Neural cell (in vitro differentiated cells): ENCODE measurements around the gene AP3B2. TPM values are rescaled to one million over a fixed set of nuclear protein-coding genes. Genes with fewer than 3 reads are reported as not detected.

ENCODE experiments used
- H2AFZ ChIP-seq: fragments of 200-600, 300-800 bp; sonication (generic), shearing (Covaris generic); 2 replicates; pipeline ENCODE4 v1.6.0; 2014; ENCODE audit warnings: low read depth, mild to moderate bottlenecking, antibody characterized with exemption, low read length, moderate library complexity
- H3F3A ChIP-seq: fragments of 200-600 bp; shearing (Covaris generic); 2 replicates; pipeline ENCODE4 v1.6.1; 2016; ENCODE audit warnings: mild to moderate bottlenecking, moderate library complexity, mixed read lengths, antibody characterized with exemption, low read length; ENCODE audit not compliant: insufficient read depth, poor library complexity, severe bottlenecking
- H3K27ac ChIP-seq: fragments of 200-600, 300-800 bp; sonication (generic), shearing (Covaris generic); 2 replicates; pipeline ENCODE4 v1.5.1; 2014; ENCODE audit warnings: mild to moderate bottlenecking, low read length, moderate library complexity
- H3K27me3 ChIP-seq: fragments of 300-800, 200-600 bp; sonication (generic), shearing (Covaris generic); 2 replicates; pipeline ENCODE4 v1.6.0; 2014; ENCODE audit warnings: mild to moderate bottlenecking, low read depth, low read length, moderate library complexity; ENCODE audit not compliant: insufficient read depth
- H3K36me3 ChIP-seq: fragments of 300-800, 200-600 bp; sonication (generic), shearing (Covaris generic); 2 replicates; pipeline ENCODE4 v1.5.1; 2014; ENCODE audit warnings: mild to moderate bottlenecking, antibody characterized with exemption, low read length, moderate library complexity; ENCODE audit not compliant: insufficient read depth
- H3K4me2 ChIP-seq: fragments of 300-800, 200-600 bp; sonication (generic), shearing (Covaris generic); 2 replicates; pipeline ENCODE4 v1.6.0; 2014; ENCODE audit warnings: mild to moderate bottlenecking, low read length
- H3K4me3 ChIP-seq: fragments of 300-800, 200-600 bp; sonication (generic), shearing (Covaris generic); 2 replicates; pipeline ENCODE4 v1.5.1; 2014; ENCODE audit warnings: mild to moderate bottlenecking, low read length, moderate library complexity
- H3K79me2 ChIP-seq: fragments of 200-600 bp; shearing (Covaris generic); replicated peaks from 2 replicates; pipeline ENCODE4 v1.6.0; 2014; ENCODE audit warnings: mild to moderate bottlenecking, low read length, moderate library complexity; ENCODE audit not compliant: insufficient read depth
- H3K9ac ChIP-seq: fragments of 300-800, 200-600 bp; sonication (generic), shearing (Covaris generic); 2 replicates; pipeline ENCODE4 v1.6.1; 2016; ENCODE audit warnings: mild to moderate bottlenecking, low read length, mixed read lengths
- H3K9me2 ChIP-seq: fragments of 200-600 bp; shearing (Covaris generic); 2 replicates; pipeline ENCODE4 v1.6.1; 2016; ENCODE audit warnings: mild to moderate bottlenecking, low read length, mixed read lengths; ENCODE audit not compliant: insufficient read depth
- H3K9me3 ChIP-seq: fragments of 200-600, 300-800 bp; sonication (generic), shearing (Covaris generic); 2 replicates; pipeline ENCODE4 v1.6.1; 2016; ENCODE audit warnings: mild to moderate bottlenecking, mixed run types, low read length, moderate library complexity, mixed read lengths
- H4K20me1 ChIP-seq: fragments of 200-600 bp; shearing (Covaris generic); 2 replicates; pipeline ENCODE4 v1.6.1; 2016; ENCODE audit warnings: mild to moderate bottlenecking, mixed run types; ENCODE audit not compliant: insufficient read depth
- CTCF ChIP-seq: fragments of 450-650 bp; IDR thresholded peaks from 2 replicates; pipeline ENCODE4 v1.5.1; 2014; ENCODE audit warnings: antibody characterized with exemption, mild to moderate bottlenecking, moderate library complexity; ENCODE audit not compliant: poor library complexity, severe bottlenecking
- EP300 ChIP-seq: fragments of 450-650 bp; conservative IDR thresholded peaks from 2 replicates; pipeline ENCODE4 v1.6.1; 2014; ENCODE audit warnings: antibody characterized with exemption, mild to moderate bottlenecking, moderate library complexity; ENCODE audit not compliant: poor library complexity, severe bottlenecking
- EZH2 ChIP-seq: fragments of 200-600, 300-800 bp; shearing (Covaris generic), sonication (generic); IDR thresholded peaks from 2 replicates; pipeline ENCODE4 v1.6.1; 2014; ENCODE audit warnings: antibody characterized with exemption, low read length, borderline replicate concordance, mild to moderate bottlenecking; ENCODE audit not compliant: insufficient read depth, poor library complexity, severe bottlenecking
- MXI1 ChIP-seq: fragments of 450-650 bp; conservative IDR thresholded peaks from 2 replicates; pipeline ENCODE4 v1.6.1; 2014; ENCODE audit warnings: antibody characterized with exemption, mild to moderate bottlenecking; ENCODE audit not compliant: poor library complexity, severe bottlenecking
- POLR2AphosphoS5 ChIP-seq: IDR thresholded peaks from 2 replicates; pipeline ENCODE4 v1.6.1; 2012
- RAD21 ChIP-seq: fragments of 450-650 bp; conservative IDR thresholded peaks from 2 replicates; pipeline ENCODE4 v1.6.1; 2014; ENCODE audit warnings: antibody characterized with exemption, mild to moderate bottlenecking, moderate library complexity
- SMC3 ChIP-seq: fragments of 450-650 bp; conservative IDR thresholded peaks from 2 replicates; pipeline ENCODE4 v1.6.1; 2014; ENCODE audit warnings: antibody characterized with exemption, mild to moderate bottlenecking, moderate library complexity; ENCODE audit not compliant: poor library complexity
- TAF1 ChIP-seq: IDR thresholded peaks from 2 replicates; pipeline ENCODE4 v1.6.1; 2012; ENCODE audit warnings: low read depth
- polyA plus RNA-seq: library from polyadenylated mRNA; depleted of rRNA; stranded (reverse); fragments of >200 nt; gene quantifications from 2 replicates; pipeline ENCODE4 v1.2.3, GENCODE V29; 2014
- TF ChIP-seq, protein P1 (sequence below): IDR thresholded peaks from 2 replicates; pipeline ENCODE4 v1.6.1; 2012; ENCODE audit warnings: borderline replicate concordance

AP3B2 gene
- polyA plus RNA-seq, 1 donor from 2014 or later, result 81.9 TPM

- Histone ChIP-seq H3K9ac (no peak overlapping the region), H3K4me2 (no peak overlapping the region), H3K9me3 (no peaks in the 10 kb centered on the region), H3K36me3 (no peaks in the 10 kb centered on the region), H4K20me1 (no peaks in the 10 kb centered on the region), H3K27me3 (no peaks in the 10 kb centered on the region), H3K79me2 (no peaks in the 10 kb centered on the region), H3F3A (no peaks in the 10 kb centered on the region), H3K9me2 (no peaks in the 10 kb centered on the region), H3K27ac (no peak overlapping the region), H3K4me3 (no peak overlapping the region), H2AFZ (no peak overlapping the region)
- TF ChIP-seq MXI1, result no peak
Observed at GRCh38 chr15:82715003-82715402, 5.3 kb upstream of the AP3B2 start.

DNA sequence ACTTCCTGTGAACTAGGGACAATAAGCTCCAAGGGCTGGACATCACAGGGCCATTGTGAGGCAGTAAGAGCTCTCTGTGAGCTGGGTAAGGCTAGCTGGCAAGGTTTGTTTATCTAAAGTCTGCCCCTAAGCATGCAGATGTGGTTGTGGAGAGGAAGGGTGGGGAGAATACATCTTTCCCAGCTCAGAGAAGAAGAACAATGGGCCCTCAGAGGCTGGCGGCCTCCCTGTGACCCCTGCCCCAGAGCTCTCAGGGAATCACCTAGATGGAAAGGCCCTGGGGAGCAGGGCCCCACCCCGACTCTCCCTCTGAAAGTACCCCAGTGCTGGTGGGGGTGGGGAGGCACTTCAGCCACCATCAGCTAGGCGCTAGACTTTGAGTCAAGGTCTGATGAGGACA is 4.3 kb upstream of the AP3B2 start:
- H4K20me1 ChIP-seq, result no peaks in the 10 kb centered on the region
- no peaks in the 10 kb centered on the region for H3K27me3 ChIP-seq
- no peaks in the 10 kb centered on the region for H3K9me3 ChIP-seq

More for the DNA sequence above, 4.3 kb upstream of the AP3B2 start:
- Histone ChIP-seq H3K79me2 (peaks cover 2% of the 10 kb centered on the region), H3K9ac (no peak overlapping the region), H2AFZ (no peak overlapping the region), H3K36me3 (no peaks in the 10 kb centered on the region), H3F3A (no peaks in the 10 kb centered on the region), H3K4me2 (no peak overlapping the region), H3K9me2 (no peaks in the 10 kb centered on the region), H3K4me3 (no peak overlapping the region), H3K27ac (no peak overlapping the region)
- TF ChIP-seq SMC3 (no peak), RAD21 (no peak), EZH2 (no peak), CTCF (no peak), EP300 (no peak), MXI1 (no peak), POLR2AphosphoS5 (no peak), TAF1 (no peak)
- TF ChIP-seq, protein P1, sequence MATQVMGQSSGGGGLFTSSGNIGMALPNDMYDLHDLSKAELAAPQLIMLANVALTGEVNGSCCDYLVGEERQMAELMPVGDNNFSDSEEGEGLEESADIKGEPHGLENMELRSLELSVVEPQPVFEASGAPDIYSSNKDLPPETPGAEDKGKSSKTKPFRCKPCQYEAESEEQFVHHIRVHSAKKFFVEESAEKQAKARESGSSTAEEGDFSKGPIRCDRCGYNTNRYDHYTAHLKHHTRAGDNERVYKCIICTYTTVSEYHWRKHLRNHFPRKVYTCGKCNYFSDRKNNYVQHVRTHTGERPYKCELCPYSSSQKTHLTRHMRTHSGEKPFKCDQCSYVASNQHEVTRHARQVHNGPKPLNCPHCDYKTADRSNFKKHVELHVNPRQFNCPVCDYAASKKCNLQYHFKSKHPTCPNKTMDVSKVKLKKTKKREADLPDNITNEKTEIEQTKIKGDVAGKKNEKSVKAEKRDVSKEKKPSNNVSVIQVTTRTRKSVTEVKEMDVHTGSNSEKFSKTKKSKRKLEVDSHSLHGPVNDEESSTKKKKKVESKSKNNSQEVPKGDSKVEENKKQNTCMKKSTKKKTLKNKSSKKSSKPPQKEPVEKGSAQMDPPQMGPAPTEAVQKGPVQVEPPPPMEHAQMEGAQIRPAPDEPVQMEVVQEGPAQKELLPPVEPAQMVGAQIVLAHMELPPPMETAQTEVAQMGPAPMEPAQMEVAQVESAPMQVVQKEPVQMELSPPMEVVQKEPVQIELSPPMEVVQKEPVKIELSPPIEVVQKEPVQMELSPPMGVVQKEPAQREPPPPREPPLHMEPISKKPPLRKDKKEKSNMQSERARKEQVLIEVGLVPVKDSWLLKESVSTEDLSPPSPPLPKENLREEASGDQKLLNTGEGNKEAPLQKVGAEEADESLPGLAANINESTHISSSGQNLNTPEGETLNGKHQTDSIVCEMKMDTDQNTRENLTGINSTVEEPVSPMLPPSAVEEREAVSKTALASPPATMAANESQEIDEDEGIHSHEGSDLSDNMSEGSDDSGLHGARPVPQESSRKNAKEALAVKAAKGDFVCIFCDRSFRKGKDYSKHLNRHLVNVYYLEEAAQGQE, result no peak
